Muscle of leg (tissue), 16 donors: ENCODE data around the gene RIOK2. TPM values are rescaled to one million over a fixed set of nuclear protein-coding genes. Genes with fewer than 3 reads are reported as not detected.

ENCODE experiments used
- DNase-seq: peaks from one replicate; pipeline ENCODE4 v3.0.0; 2013
- H3K27ac ChIP-seq: one replicate; pipeline ENCODE4 v1.5.1; 2013; ENCODE audit warnings: mild to moderate bottlenecking, low read length, control low read depth
- H3K27me3 ChIP-seq: one replicate; pipeline ENCODE4 v1.6.1; 2013; ENCODE audit warnings: low read length; ENCODE audit not compliant: control insufficient read depth, insufficient read depth
- H3K36me3 ChIP-seq: one replicate; pipeline ENCODE4 v1.6.1; 2013; ENCODE audit warnings: low read length; ENCODE audit not compliant: control insufficient read depth, insufficient read depth
- H3K4me1 ChIP-seq: one replicate; pipeline ENCODE4 v1.6.1; 2013; ENCODE audit warnings: low read length; ENCODE audit not compliant: control insufficient read depth, insufficient read depth
- H3K4me3 ChIP-seq: one replicate; pipeline ENCODE4 v1.5.1; 2013; ENCODE audit warnings: low read length, control low read depth
- H3K9me3 ChIP-seq: replicated peaks from 2 replicates; pipeline ENCODE4 v1.6.1; 2013; ENCODE audit warnings: low read depth, low read length; ENCODE audit not compliant: control insufficient read depth
- WGBS: methylation state at CpG from one replicate; pipeline ENCODE4 v1.1.5; 2013; ENCODE audit warnings: missing lambda C conversion rate; ENCODE audit not compliant: insufficient coverage; 5-methylcytosine and 5-hydroxymethylcytosine counted together
- long read RNA-seq, 11 donors: transcript quantifications; one replicate each; lab custom pipeline, GENCODE V29; 2026
- polyA plus RNA-seq, 8 donors: library from polyadenylated mRNA; unstranded; fragments of 120-200 nt; gene quantifications; one replicate each; pipeline versions ENCODE4 v1.2.1 to v1.2.3, GENCODE V29; 2013; ENCODE audit warnings: inconsistent platforms in 1 of 8, low replicate concordance in 1 of 8; ENCODE audit not compliant: insufficient read length in 8 of 8, insufficient read depth in 1 of 8
- total RNA-seq: library from RNA; stranded (reverse); fragments of 120-200 nt; gene quantifications from one replicate; pipeline ENCODE4 v1.2.4, GENCODE V29; 2013

The RIOK2 gene
- total RNA-seq (33.6 TPM), polyA plus RNA-seq (10 to 100 TPM; 25.6 to 40.0 (median 32.9) TPM)
- long read RNA-seq, donor 1, partial matches to known transcripts, result 0 of 3 reads
- long read RNA-seq, donor 1, other reads (novel, unspliced or antisense), result 0 of 3 reads
- long read RNA-seq, donor 2, partial matches to known transcripts, result 0 of 1 reads
- long read RNA-seq, donor 2, other reads (novel, unspliced or antisense), result 0 of 1 reads
- long read RNA-seq, donor 3, transcript RIOK2-201 (10 exons, 3,922 nt), result major isoform, 9 of 11 reads
- long read RNA-seq, donor 3, partial matches to known transcripts, result 0 of 11 reads
- long read RNA-seq, donor 3, other reads (novel, unspliced or antisense), result 0 of 11 reads
- long read RNA-seq, donor 4, transcript RIOK2-201 (10 exons, 3,922 nt), result major isoform, 9 of 9 reads
- long read RNA-seq, donor 4, partial matches to known transcripts, result 0 of 9 reads
- long read RNA-seq, donor 4, other reads (novel, unspliced or antisense), result 0 of 9 reads
- long read RNA-seq, donor 5, transcript RIOK2-201 (10 exons, 3,922 nt), result major isoform, 20 of 28 reads
- long read RNA-seq, donor 5, transcript RIOK2-202 (8 exons, 2,149 nt), result minor isoform, 5 of 28 reads
- long read RNA-seq, donor 5, partial matches to known transcripts, result 0 of 28 reads
- long read RNA-seq, donor 5, other reads (novel, unspliced or antisense), result 0 of 28 reads
- long read RNA-seq, donor 6, transcript RIOK2-201 (10 exons, 3,922 nt), result major isoform, 17 of 24 reads
- long read RNA-seq, donor 6, partial matches to known transcripts, result 5 of 24 reads
- long read RNA-seq, donor 6, other reads (novel, unspliced or antisense), result 0 of 24 reads
- long read RNA-seq, donor 7, transcript RIOK2-201 (10 exons, 3,922 nt), result major isoform, 7 of 13 reads
- long read RNA-seq, donor 7, partial matches to known transcripts, result 0 of 13 reads
- long read RNA-seq, donor 7, other reads (novel, unspliced or antisense), result 0 of 13 reads
- long read RNA-seq, donor 8, transcript RIOK2-201 (10 exons, 3,922 nt), result major isoform, 7 of 10 reads
- long read RNA-seq, donor 8, partial matches to known transcripts, result 0 of 10 reads
- long read RNA-seq, donor 8, other reads (novel, unspliced or antisense), result 0 of 10 reads
- long read RNA-seq, donor 9, transcript RIOK2-201 (10 exons, 3,922 nt), result major isoform, 10 of 11 reads
- long read RNA-seq, donor 9, partial matches to known transcripts, result 0 of 11 reads
- long read RNA-seq, donor 9, other reads (novel, unspliced or antisense), result 0 of 11 reads
- long read RNA-seq, donor 10, transcript RIOK2-201 (10 exons, 3,922 nt), result major isoform, 15 of 26 reads
- long read RNA-seq, donor 10, partial matches to known transcripts, result 7 of 26 reads
- long read RNA-seq, donor 10, other reads (novel, unspliced or antisense), result 0 of 26 reads
- long read RNA-seq, donor 11, transcript RIOK2-201 (10 exons, 3,922 nt), result major isoform, 7 of 14 reads
- long read RNA-seq, donor 11, partial matches to known transcripts, result 0 of 14 reads
- long read RNA-seq, donor 11, other reads (novel, unspliced or antisense), result 0 of 14 reads

GRCh38 chr5:97183100-97183929, at the start of gene RIOK2:
RIOK2 (minus strand) TSS chr5:97183247; CDS start chr5:97183191, 56 bp downstream.
- peak; percentile 98 for DNase-seq
- Histone ChIP-seq H3K27me3 (no peaks in the 10 kb centered on the region), H3K4me1 (peaks cover 8% of the 10 kb centered on the region), H3K4me3 (peak within 1 kb of the TSS; percentile 96), H3K36me3 (peaks cover 8% of the 10 kb centered on the region), H3K27ac (peak within 1 kb of the TSS; percentile 99), H3K9me3 (no peaks in the 10 kb centered on the region)
- WGBS, result 0% methylated on average over 15 of the region's 44 CpGs

GRCh38 chr5:97231025-97231636, 48.1 kb upstream of the RIOK2 start:
- Histone ChIP-seq H3K4me1 (no peaks in the 10 kb centered on the region), H3K9me3 (no peaks in the 10 kb centered on the region), H3K27ac (no peak overlapping the region), H3K27me3 (no peaks in the 10 kb centered on the region), H3K4me3 (no peak overlapping the region), H3K36me3 (no peaks in the 10 kb centered on the region)
- WGBS, result no CpG with 5 or more reads among the region's 4 CpGs
- peak; percentile 95 for DNase-seq

- H3K4me3 ChIP-seq, result no peak overlapping the region
- no peaks in the 10 kb centered on the region for H3K36me3 ChIP-seq
- no peak for DNase-seq
- no peaks in the 10 kb centered on the region for H3K9me3 ChIP-seq
- 93% methylated on average over 3 of the region's 6 CpGs for WGBS
- H3K27ac ChIP-seq, result no peak overlapping the region
- H3K4me1 ChIP-seq, result no peaks in the 10 kb centered on the region
- no peaks in the 10 kb centered on the region for H3K27me3 ChIP-seq
Observed at GRCh38 chr5:97229688-97230285, 46.7 kb upstream of the RIOK2 start.

- H3K9me3 ChIP-seq, result no peaks in the 10 kb centered on the region
- DNase-seq, result no peak
- H3K27ac ChIP-seq, result no peak overlapping the region
- H3K4me1 ChIP-seq, result no peaks in the 10 kb centered on the region
- no peak overlapping the region for H3K4me3 ChIP-seq
- no peaks in the 10 kb centered on the region for H3K36me3 ChIP-seq
- no peaks in the 10 kb centered on the region for H3K27me3 ChIP-seq
- no CpG with 5 or more reads among the region's 2 CpGs for WGBS
Observed at GRCh38 chr5:97229196-97229595, 46.1 kb upstream of the RIOK2 start.

GRCh38 chr5:97225222-97225621, 42.2 kb upstream of the RIOK2 start:
- Histone ChIP-seq H3K4me3 (no peak overlapping the region), H3K27ac (no peak overlapping the region), H3K27me3 (no peaks in the 10 kb centered on the region), H3K36me3 (no peaks in the 10 kb centered on the region), H3K9me3 (no peaks in the 10 kb centered on the region), H3K4me1 (no peaks in the 10 kb centered on the region)
- DNase-seq, result no peak

GRCh38 chr5:97224112-97224750, 41.2 kb upstream of the RIOK2 start:
- no CpG with 5 or more reads among the region's 1 CpG for WGBS
- DNase-seq, result no peak
- Histone ChIP-seq H3K4me1 (no peaks in the 10 kb centered on the region), H3K4me3 (no peak overlapping the region), H3K27me3 (no peaks in the 10 kb centered on the region), H3K9me3 (no peaks in the 10 kb centered on the region), H3K27ac (no peak overlapping the region), H3K36me3 (no peaks in the 10 kb centered on the region)

GRCh38 chr5:97223596-97223995, 40.5 kb upstream of the RIOK2 start:
- no peak for DNase-seq
- Histone ChIP-seq H3K36me3 (no peaks in the 10 kb centered on the region), H3K4me1 (no peaks in the 10 kb centered on the region), H3K4me3 (no peak overlapping the region), H3K27me3 (no peaks in the 10 kb centered on the region), H3K27ac (no peak overlapping the region), H3K9me3 (no peaks in the 10 kb centered on the region)
- no CpG with 5 or more reads among the region's 2 CpGs for whole genome bisulfite sequencing

GRCh38 chr5:97209343-97209742, 26.3 kb upstream of the RIOK2 start:
- Histone ChIP-seq H3K9me3 (peaks cover 2% of the 10 kb centered on the region), H3K27ac (no peak overlapping the region), H3K4me3 (no peak overlapping the region), H3K4me1 (no peaks in the 10 kb centered on the region), H3K27me3 (no peaks in the 10 kb centered on the region), H3K36me3 (no peaks in the 10 kb centered on the region)
- no CpG with 5 or more reads among the region's 2 CpGs for whole genome bisulfite sequencing
- DNase-seq, result no peak
